Measurements from ENCODE around the gene DMRT3.

- TF ChIP-seq GATA2 (IDR thresholded peaks at IDR 0.05; ENCODE audit: low read depth, low read length): no peak
- TF ChIP-seq GATA3 (IDR thresholded peaks at IDR 0.05; ENCODE audit: low read depth, low read length): no peak
Observed at GRCh38 chr9:981491-981898, 5.0 kb downstream of the DMRT3 start.
